Panc1 (cell line): ENCODE data around the gene PFN4.

Experiments
- CTCF ChIP-seq: fragments of 450-650 bp; IDR thresholded peaks from 2 replicates; pipeline ENCODE4 v1.5.1; 2017; ENCODE audit warnings: mild to moderate bottlenecking
- TCF7L2 ChIP-seq: IDR thresholded peaks from 2 replicates; pipeline ENCODE4 v1.6.1; 2011; ENCODE audit warnings: mild to moderate bottlenecking, low read depth, low read length, inconsistent platforms
- TF ChIP-seq, protein P1 (sequence below), 2 experiments: IDR thresholded peaks; 2 replicates each; pipeline ENCODE4 v1.6.1; 2011 to 2012; ENCODE audit warnings: low read depth in 2 of 2, control low read depth in 1 of 2, low read length in 1 of 2, mild to moderate bottlenecking in 1 of 2, moderate library complexity in 1 of 2; ENCODE audit not compliant: insufficient read depth in 1 of 2

GRCh38 chr2:24122366-24123194 is 554 bp downstream of the PFN4 start:
- TF ChIP-seq CTCF, result no peak
- TF ChIP-seq, protein P1, sequence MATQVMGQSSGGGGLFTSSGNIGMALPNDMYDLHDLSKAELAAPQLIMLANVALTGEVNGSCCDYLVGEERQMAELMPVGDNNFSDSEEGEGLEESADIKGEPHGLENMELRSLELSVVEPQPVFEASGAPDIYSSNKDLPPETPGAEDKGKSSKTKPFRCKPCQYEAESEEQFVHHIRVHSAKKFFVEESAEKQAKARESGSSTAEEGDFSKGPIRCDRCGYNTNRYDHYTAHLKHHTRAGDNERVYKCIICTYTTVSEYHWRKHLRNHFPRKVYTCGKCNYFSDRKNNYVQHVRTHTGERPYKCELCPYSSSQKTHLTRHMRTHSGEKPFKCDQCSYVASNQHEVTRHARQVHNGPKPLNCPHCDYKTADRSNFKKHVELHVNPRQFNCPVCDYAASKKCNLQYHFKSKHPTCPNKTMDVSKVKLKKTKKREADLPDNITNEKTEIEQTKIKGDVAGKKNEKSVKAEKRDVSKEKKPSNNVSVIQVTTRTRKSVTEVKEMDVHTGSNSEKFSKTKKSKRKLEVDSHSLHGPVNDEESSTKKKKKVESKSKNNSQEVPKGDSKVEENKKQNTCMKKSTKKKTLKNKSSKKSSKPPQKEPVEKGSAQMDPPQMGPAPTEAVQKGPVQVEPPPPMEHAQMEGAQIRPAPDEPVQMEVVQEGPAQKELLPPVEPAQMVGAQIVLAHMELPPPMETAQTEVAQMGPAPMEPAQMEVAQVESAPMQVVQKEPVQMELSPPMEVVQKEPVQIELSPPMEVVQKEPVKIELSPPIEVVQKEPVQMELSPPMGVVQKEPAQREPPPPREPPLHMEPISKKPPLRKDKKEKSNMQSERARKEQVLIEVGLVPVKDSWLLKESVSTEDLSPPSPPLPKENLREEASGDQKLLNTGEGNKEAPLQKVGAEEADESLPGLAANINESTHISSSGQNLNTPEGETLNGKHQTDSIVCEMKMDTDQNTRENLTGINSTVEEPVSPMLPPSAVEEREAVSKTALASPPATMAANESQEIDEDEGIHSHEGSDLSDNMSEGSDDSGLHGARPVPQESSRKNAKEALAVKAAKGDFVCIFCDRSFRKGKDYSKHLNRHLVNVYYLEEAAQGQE (IDR thresholded peaks at IDR 0.05; ENCODE audit: insufficient read depth in 1 of 2, low read depth in 2 of 2, low read length in 1 of 2), result no peak
- TF ChIP-seq TCF7L2, result no peak
